Measurements from ENCODE around the gene VMO1.

VMO1 gene

GRCh38 chr17:4739122-4740024 lies 46.8 kb downstream of the VMO1 start, which contains the start of the genes CXCL16 and ZMYND15:
Gene CXCL16 (minus strand): TSS chr17:4739928. CDS start chr17:4739339, 589 bp downstream.
Gene ZMYND15 (plus strand): TSS chr17:4739833. CDS start chr17:4740549, 716 bp downstream.
- intact Hi-C loops (cut with DNase I): no loop called here
- DNase-seq: peak in 35 of 42 donors; percentile 9 to 68 (median 33)

GRCh38 chr17:4738136-4739121 lies 47.7 kb downstream of the VMO1 start:
- no peak for DNase-seq
- intact Hi-C loops (cut with DNase I): no loop called here

DNA sequence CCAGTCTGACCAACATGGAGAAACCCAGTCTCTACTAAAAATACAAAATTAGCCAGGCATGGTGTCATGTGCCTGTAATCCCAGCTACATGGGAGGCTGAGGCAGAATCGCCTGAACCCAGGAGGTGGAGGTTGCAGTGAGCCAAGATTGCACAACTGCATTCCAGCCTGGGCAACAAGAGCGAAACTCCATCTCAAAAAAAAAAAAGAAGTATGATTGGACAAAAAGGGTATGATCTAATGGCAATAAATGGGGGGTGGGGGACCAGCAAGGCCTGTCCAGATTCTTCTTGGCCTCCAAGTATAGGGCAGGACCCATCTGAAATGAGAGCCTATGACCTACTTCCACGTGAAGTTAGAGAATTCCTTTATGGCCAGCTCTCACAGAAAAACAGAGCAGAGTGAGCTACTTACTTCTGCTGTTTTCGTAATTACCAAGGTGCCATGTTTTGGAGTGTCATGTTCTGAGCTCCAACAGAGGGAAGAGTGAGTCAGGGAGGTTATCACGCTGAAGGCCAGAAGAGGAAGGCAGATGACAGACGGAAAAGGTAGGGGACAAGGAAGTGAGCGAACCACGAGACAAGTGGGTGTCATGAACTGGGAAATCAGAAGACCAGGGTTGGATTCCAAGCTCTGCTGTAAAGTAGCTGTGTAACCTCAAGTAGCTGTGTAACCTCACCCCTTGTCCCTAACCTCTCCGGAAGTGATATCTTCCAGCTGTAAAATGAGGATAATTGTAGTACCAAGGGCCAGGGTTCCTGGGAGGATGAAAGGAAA lies 50.1 kb downstream of the VMO1 start:
- intact Hi-C loops (cut with DNase I): no loop called here

More for the DNA sequence above, 50.1 kb downstream of the VMO1 start:
- DNase-seq: peak in 17 of 42 donors; percentile 7 to 58 (median 31)
